Sigmoid colon (tissue), 4 donors: ENCODE data around the gene DDA1.

ENCODE experiments used
- EP300 ChIP-seq, 4 donors: sonication (generic); formaldehyde crosslinking; IDR thresholded peaks; one replicate each; pipeline ENCODE4 v1.6.1; 2017; ENCODE audit warnings: antibody characterized with exemption in 4 of 4
- POLR2AphosphoS5 ChIP-seq, 4 donors: sonication (generic); formaldehyde crosslinking; IDR thresholded peaks; one replicate each; pipeline ENCODE4 v1.6.1; 2017; ENCODE audit warnings: antibody characterized with exemption in 4 of 4
- TF ChIP-seq, protein P1 (sequence below), 4 experiments: fragments of 450-650 bp in 3 of 4; fragments of 200-600 bp in 1 of 4; IDR thresholded peaks; one replicate each; pipeline ENCODE4 v1.5.1; 2016 to 2019; ENCODE audit warnings: antibody characterized with exemption in 4 of 4, mild to moderate bottlenecking in 3 of 4, moderate library complexity in 2 of 4

DNA sequence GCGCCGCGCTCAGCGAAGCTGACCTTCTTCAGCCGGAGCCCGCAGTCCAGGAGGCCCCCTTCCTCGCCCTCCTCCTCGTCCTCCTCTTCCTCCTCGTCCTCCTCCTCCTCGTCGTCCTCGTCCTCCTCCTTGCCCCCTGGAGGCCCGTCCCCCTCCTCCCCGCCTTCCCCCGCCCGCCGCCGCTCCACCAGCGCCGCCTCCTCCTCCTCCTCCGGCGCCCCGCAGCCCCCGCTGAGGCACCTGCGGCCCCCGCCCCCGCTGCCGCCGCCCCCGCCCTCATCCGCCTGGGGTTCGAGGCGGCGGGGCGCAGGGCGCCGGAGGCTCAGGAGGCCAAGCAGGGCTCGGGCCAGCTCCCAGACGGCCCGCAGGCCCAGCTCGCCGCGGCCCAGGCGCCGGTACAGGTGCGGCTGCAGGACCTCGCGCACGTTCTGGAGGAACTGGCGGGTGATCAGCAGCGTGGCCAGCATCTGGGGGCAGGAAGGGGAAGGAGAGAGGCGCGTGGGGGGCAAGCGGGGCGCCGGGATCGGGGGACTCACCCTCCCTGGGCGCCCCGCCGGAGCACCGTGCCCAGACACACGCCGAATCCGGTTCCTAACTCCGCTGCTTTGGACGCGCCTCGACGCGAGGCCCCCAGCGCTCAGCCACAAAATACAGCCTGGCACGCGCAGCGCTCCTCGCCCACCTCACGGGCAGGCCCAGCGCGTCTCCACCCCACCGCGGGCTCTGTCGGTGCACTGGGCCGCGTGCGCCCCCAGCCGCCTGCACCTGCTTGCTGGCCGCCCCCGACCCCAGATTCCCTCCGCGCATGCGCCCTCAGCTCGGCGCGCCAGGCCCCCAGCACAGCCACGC lies 19.4 kb downstream of the DDA1 start:
- no peak for TF ChIP-seq POLR2AphosphoS5 (IDR thresholded peaks at IDR 0.05)
- TF ChIP-seq, protein P1, sequence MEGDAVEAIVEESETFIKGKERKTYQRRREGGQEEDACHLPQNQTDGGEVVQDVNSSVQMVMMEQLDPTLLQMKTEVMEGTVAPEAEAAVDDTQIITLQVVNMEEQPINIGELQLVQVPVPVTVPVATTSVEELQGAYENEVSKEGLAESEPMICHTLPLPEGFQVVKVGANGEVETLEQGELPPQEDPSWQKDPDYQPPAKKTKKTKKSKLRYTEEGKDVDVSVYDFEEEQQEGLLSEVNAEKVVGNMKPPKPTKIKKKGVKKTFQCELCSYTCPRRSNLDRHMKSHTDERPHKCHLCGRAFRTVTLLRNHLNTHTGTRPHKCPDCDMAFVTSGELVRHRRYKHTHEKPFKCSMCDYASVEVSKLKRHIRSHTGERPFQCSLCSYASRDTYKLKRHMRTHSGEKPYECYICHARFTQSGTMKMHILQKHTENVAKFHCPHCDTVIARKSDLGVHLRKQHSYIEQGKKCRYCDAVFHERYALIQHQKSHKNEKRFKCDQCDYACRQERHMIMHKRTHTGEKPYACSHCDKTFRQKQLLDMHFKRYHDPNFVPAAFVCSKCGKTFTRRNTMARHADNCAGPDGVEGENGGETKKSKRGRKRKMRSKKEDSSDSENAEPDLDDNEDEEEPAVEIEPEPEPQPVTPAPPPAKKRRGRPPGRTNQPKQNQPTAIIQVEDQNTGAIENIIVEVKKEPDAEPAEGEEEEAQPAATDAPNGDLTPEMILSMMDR (IDR thresholded peaks at IDR 0.05) = no peak
- no peak for TF ChIP-seq EP300 (IDR thresholded peaks at IDR 0.05)
